ENCODE data around the gene FZR1.

The FZR1 gene

DNA sequence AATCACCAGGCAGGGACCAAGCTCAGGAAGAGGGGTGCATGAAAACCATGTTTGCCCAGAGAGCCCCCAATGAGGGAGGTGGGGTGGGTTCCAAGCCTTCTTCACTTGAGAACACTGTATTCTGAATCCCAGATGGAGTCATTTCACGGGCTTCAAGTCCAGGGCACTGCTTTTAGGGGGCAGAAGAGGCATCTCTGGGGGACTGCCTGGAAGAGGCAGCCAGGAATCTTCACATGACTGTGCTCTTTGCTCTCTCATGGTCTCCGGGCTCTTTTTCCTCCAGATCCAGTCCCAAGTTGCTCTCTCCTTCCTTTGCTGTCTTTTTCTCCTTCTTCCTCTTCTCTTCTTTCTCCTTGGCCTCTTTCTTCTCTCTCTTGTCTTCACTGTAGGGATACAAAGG lies 31.5 kb upstream of the FZR1 start:
- DNase-seq = no peak

DNA sequence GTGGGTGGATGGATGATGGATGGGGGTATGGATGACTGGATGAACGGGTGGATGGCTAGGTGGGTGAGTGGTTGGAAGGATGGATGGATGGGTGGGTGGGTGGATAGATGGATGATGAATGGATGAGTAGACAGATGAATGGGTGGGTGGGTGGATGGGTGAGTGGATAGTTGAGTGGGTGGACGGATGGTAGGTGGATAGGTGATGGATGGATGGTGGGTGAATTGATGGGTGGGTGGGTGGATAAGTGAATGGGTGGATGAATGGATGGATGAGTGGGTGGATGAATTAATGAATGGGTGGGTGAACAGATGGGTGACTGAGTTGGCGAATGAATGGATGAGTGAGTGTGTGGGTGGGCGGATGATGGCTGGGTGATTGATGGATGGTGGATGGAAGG lies 30.7 kb upstream of the FZR1 start:
- DNase-seq = no peak

DNA sequence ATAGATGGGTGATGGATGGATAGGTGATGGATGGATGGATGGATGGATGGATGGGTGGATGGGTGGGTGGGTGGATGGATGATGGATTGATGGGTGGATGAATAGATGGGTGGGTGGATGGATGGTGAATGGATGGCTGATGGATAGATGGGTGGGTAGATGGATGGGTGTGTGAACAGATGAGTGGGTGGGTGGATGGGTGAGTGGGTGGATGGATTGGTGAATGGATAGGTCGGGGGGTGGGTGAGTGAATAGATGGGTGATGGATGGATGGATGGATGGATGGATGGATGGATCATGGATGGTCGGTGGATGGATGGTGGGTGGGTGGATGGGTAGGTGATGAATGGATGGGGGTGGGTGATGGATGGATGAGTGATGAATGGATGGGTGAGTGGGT lies 29.3 kb upstream of the FZR1 start:
- no peak for DNase-seq

DNA sequence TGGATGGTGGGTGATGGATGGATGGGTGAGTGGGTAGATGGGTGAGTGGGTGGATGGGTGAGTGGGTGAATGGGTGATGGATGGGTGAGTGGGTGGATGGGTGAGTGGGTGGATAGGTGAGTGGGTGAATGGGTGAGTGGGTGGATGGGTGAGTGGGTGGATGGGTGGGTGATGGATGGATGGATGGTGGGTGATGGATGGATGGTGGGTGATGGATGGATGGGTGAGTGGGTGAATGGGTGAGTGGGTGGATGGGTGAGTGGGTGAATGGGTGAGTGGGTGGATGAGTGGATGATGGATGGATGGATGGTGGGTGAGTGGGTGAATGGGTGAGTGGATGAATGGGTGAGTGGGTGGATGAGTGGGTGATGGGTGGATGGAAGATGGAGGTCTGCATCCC lies 28.6 kb upstream of the FZR1 start:
- no peak for DNase-seq

DNA sequence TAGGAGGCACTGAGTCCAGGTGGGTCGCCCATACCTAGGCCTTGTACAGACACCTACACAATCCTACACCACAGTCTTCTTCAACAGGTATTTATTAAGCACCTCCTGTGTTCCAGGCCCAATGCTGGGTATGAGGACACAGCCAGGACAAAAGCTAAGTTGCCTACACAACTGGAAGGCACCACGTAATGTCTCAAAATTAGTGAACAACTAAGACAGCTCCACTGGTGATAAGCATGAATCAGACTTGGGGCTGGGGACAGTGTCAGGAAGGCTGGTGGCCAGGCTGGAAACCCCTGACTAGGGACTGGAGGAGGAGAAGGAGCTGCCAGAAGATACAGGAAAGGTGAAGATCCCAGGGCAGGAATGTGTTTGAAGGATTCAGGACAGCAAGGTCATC lies 28.2 kb upstream of the FZR1 start:
- no peak for DNase-seq

DNA sequence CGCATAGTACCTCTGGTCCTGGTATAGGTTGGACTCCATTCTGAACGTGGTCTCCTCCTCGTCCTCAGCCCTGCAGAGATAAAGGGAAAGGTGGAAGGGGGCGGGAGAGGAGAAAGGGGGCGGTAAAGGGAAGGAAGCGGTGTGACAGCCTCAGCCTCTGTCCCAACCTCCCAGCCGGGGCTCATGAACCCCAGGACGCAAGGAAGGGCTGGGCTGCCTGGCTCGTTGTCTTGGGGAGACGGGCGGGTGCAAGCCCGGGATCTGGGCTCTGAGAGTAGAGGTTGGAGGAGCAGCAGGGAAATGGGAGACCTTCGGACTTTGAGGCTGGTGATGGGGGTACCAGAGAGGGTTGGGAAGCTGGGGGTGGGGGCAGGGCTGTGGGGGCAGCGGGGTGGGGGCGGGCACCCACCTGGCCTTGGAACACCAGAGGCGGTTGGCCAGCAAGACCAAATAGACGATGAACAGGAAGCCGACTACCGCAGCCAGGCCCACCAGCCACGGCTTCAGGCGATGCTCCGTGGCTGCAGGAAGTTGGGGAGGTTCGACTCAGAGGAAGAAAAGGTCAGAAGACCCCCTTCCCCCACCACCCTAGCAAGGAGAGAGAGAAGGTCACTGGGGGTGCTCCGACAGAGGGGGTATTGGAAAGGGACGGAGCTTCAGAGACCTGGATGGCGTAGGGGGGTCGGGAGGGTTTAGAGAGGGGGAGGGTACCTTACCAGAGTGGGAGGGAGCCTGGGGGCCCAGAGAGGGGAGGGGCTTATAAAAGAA lies 27.5 kb upstream of the FZR1 start:
- peak; percentile 33 for DNase-seq

DNA sequence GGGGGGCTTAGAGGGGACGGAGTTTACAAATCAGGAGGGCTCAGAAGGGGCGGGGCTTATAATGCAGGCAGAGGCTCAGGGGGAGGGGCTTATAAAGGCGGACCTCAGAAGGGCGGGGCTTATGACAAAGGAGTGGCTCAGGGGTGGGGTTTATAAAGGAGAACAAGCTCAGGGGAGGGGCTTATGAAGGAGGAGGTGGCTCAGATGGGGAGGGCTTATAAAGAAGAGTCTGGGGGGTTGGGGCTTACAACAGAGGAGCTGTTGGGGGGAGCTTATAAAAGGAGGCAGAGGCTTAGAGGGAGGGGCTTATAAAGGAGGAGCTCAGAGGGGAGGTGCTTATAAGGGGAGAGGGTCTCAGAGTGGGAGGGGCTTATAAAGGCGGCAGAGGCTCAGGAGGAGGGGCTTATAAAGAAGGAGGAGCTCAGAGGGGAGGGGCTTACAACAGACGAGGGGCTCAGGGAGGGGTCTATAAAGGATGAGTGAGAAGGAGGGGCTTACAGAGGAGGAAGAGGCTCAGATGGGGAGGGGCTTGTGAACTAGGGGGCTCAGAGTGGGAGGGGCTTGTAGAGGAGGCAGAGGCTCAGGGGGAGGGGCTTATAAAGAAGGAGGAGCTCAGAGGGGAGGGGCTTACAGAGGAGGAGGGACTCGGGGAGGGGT lies 26.8 kb upstream of the FZR1 start:
- peak; percentile 37 for DNase-seq

DNA sequence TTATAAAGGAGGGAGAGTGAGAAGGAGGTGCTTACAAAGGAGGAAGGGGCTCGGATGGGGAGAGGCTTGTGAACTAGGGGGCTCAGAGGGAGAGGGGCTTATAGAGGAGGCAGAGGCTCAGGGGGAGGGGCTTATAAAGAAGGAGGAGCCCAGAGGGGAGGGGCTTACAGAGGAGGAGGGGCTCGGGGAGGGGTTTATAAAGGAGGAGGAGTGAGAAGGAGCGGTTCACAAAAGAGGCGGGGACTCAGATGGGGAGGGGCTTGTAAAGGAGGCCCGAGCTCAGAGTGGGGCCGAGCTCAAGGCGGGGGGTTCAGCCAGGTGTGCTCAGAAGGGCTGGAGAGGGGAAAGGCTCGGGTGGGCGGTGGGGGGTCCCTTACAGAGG lies 26.3 kb upstream of the FZR1 start:
- peak; percentile 14 for DNase-seq

DNA sequence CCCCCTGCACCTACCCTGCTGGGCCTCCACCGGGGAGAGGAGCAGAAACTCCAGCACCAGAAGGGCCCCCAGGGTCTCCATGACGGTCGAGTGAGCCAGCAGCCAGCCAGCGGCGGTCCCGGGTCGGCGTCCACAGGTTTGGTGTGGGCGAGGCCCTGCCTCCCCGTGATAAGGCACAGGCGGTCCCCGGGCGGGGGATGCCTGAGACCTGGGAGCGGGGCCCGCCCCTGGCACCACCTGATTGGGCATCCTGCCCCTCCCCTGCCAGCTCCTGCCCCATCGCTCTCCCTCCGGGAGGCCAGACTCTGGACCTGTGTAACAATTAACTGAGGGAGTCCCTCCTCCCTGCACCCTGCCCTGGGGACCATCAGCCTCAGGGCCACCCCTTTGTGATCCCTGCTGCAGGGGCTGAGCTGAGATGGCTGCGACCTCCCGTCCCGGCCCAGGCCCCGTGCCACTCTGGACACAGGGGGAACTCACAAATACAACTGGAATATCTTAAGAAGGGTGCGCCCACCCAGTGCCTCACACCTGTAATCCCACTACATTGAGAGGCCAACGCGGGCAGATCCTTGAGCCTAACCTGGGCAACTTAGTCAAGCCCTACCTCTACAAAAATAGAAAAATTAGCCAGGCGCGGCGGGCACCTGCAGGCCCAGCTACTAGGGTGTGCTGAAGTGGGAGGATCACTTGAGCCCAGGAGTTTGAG lies 25.6 kb upstream of the FZR1 start, which contains the start of gene SMIM24:
Gene SMIM24, minus strand, starts transcription at position 143 of the 709 bp plus-strand sequence. Its CDS starts 62 bp downstream, at position 81.
- no peak for DNase-seq

DNA sequence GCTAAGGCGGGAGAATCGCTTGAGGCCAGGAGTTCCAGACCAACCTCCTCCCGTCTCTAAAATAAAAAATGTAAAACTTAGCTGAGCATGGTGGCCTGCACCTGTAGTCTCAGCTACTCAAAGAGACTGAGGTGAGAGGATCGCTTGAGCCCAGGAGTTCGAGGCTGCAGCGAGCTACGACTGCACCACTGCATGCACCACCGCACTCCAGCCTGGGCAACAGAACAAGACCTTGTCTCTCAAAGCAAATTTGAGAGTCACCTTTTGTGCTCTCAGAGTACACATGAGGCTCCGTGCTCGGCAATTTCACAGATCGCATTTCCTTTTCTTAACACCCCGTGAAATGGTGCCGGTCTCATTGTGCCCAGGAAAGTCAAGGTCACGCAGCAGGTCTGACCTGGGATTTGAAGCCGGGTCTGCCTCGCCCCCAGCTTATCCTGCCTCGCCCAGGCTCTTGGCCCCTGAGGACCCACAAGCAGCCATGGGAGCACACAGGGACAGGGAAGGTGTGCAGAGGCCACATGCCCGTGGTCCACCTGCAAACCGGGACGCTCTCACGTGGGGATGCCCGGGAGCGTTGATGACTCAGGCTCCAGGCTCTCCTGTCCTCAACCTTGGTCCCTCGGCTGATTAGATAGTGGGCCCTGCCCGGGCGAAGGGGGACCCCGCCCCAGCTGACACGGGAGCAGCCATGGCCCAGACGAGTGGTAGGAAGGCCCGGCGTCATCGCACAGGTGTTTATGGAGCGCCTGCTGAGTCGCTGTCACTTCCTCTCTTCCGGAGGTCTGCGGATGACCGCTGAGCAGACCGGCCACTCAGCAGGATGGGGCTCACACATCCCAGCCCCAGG lies 24.6 kb upstream of the FZR1 start:
- no peak for DNase-seq

DNA sequence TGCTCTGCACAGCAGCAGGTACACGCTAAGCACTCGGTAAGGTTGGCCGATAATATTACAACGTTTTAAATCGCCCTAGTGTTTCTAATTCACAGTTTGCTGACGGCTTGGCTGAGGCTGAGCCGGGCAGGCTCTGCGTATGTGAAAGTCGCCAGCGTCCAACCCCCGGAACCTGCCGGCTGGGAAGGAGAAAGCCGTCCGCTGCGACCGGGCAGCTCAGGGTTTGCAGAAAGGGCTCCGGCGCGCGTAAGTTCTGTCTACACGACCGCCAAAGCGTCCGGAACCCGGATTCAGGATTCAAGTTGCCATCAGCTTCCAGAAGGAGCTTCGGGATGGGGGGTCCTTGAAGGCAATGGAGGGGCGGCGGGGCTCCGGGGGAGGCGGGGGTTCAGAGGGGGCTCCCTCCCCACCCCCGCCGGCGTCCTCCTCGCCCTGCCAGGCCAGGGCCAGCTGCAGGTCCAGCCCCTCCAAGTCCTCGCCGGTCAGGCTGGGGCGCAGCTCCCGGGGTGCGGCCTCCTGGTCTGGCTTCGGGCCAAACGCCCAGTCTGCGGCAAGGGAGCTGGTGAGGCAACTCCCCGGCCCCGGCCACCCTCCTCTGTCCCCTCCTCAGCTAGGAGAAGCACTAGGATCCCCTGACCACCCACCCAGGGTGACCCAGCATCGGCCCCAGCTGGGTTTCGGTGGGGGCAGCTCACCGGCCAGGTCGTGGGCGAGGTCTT lies 23.4 kb upstream of the FZR1 start:
- no peak for DNase-seq

DNA sequence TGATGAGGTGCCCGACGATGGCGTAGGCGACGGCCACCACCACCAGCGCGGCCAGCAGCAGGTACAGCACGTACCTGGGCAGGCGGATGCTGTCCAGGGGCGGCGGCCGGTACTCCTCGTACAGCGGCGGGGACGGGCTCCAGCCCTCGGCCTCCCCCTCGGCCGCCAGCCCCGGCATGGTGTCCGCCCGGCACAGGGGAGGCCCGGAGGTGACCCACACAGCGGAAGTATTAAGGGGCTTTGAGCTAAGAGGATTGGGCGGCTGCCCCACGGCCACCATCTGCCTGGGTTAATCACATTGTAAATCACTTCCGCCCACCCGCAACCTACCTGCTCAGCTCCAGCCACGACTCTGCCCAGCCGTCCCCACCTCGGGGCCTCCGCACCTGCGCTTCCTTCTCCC lies 22.9 kb upstream of the FZR1 start, which contains the start of gene SMIM44:
Gene SMIM44, minus strand, starts transcription at position 216 of the 403 bp plus-strand sequence. Its CDS starts 38 bp downstream, at position 178.
- DNase-seq = no peak

DNA sequence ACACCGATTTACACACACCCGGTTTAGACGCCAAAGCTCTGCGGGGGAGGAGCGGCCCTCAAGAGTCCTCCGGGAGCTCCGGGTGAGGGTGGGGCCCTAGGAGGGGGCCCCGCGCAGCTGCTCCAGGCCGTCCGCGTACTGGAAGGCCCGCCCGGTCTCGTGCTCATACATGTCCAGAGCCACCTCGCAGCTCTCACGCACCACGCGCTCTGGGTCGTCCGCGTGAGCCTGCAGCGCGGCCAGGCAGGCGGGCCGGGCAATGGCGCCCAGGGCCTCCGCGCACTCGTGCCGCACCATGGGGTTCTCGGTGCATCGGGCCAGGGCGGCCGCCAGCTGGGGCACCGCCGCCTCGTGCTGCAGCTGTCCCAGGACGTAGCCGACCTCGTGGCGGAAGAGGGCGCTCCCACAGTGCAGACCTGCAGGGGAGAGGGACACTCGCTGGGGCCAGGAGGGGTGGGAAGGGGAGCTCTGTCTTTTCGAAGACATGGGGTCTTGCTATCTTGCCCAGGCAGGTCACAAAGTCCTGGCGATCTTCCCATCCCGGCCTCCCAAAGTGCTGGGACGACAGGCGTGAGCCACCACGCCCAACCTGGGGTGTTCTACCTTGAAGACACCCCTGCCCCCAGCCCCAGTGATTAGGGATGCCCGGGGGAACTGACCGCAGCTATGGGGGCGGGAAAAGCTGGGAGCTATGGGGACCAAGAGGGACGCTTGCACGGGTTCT lies 14.6 kb upstream of the FZR1 start:
- DNase-seq = no peak

DNA sequence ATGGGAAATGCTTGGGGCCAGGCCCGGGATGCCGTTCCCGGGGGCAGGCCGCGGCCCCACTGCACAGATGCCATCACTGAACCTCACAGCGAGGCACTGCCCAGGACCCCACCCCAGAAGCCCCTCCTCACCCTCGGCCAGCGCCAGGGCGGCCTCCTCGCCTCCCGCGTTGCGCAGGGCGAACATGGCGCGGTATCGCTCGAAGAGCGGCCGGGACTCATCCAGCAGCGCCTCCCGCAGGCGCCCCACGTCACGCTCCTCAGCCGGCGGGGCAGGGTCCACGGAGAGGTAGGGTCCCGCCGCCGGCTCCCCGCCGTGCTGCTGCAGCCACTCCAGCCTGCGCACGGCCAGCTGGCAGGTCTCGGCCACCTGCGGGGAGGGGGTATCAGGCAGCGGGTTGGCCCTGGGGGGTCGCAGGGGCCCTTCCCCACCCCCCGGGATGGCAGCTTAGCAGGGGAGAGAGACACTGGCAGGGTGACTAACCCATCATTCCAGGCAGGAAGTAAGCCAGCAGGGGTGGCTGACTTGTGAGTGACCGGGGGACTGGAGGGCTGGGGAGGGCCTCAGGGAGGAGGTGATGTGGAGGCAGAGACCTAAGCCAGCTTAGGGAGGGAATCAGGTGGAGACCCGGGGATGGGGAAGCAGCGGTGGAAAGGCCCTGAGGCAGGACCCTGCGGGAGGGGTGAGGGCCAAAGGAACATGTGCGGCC lies 13.8 kb upstream of the FZR1 start:
- no peak for DNase-seq

DNA sequence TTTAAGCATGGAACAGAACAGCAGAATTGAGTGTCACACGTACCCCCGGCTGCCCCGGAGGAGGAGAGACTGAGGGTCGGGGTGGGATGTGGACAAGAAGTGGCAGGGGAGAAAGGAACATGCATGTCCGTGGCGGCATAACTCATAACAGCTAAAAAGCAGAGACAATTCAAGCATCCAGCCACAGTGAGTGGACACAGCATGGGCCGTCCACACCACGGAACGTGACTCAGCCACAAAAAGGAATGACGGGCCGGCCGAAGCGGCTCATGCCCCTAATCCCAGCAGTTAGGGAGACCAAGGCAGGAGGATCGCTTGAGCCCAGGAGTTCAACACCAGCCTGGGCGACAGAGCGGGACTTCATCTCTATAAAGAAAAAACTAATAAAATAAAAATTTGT lies 13.2 kb upstream of the FZR1 start:
- no peak for DNase-seq

DNA sequence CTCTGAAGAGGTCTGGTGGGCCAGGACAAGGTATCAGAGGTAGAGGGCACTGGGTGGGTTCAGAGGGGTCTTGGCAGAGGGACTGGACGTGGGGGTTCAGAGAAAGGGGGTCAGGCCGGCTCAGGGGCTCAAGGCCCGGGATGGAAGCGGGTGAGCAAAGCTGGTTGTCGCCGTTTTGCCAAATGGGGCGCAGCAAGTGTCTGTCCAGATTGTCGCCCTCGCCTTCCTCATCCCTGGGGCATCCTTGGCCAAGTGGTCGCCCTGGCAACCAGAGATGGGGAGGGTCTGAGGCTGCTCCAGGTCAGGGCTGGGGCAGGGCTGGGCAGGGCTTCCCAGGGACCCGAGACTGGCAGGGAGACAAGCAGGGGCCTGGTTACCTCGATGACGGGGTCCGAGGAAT lies 12.5 kb upstream of the FZR1 start:
- no peak for DNase-seq

DNA sequence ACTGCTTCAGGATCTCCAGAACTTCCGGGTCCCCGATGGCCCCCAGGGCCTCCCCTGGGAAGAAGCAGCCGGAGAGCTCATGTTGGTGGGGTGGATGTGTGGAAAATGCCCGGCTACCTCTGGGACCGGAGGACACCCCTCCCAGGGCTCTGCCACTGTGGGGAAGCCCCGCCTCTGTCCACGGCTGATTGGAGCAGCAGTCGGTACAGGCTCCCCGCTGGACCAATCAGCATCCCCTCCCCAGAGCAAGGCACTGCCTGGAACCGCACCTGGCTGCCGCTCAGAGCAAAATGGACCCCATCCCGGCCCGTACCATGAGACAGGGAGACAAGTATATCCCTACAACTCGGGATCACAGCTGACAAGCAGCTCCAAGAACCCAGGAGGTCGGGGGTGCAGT lies 12.1 kb upstream of the FZR1 start:
- peak; percentile 37 for DNase-seq

DNA sequence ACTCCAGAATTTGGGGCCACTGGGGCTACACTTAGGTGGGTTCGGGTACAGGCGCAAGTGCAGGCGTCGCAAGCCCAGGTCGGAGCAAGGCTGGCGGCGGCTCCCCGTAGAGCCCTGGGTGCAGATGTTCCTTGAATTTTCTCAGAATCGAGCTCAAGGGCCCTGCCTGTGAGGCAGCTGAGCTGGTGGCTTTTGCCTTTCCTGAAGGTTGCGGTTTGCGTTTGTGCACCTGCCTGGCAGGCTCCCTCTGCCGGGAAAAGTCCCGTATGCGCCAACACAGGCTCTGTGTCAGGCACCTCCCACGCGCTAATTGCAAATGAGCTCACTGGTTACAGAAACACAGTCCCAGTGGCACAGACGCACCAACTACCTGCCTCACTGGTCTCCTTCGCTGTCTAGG lies 11.6 kb upstream of the FZR1 start:
- peak; percentile 75 for DNase-seq

DNA sequence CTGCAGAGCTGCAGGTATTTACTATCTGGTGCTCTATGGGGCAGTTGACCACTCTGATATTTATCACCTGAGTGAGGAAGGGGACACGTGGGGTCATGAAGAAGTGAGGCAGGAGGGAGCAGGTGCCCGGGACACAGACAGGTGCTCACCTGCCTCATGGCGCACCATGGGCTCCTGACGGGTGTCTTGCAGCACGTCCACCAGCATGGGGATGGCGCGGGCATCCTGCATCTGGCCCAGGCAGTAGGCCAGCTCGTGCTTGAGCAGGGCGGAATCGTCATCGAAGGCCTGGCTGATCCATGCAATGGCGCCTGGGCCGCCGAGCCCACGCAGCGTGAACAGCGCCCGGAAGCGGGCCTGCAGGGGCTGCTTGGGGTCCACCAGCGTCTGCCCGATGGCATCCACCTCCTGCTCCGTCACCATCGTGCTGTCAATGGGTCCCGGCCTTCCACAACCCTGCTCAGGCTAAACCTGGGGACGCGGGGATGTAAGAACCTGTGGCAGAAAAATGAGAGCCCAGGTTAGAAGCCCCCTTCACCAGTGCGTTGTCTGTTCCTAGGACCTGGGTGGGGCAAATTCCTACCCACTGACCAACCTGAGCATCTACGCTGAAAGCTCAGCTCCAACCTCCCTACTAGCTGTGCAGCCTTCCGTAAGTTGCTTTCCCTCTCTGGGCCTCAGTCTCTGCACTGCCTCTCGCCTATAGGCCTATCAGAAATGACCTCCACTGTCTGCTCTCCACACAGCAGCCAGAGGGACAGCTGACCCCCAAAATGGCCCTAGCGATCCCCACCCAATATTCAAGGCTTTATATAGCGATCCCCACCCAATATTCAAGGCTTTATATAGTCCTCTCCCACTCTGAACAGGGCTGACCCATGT lies 9.5 kb upstream of the FZR1 start:
- DNase-seq = no peak
